Breast epithelium (tissue), 4 donors: ENCODE results near the gene NPHP4. TPM values are rescaled to one million over a fixed set of nuclear protein-coding genes. Genes with fewer than 3 reads are reported as not detected.

Experiments used
- DNase-seq, 2 donors: peaks; one replicate each; pipeline ENCODE4 v3.0.0-alpha.2; 2019; ENCODE audit warnings: low spot score in 2 of 2
- H3K27ac ChIP-seq, 2 donors: fragments of 200-600 bp; sonication (generic) in 1 of 2; one replicate each; pipeline ENCODE4 v1.5.1; 2016 to 2019; ENCODE audit warnings: mild to moderate bottlenecking in 1 of 2
- H3K27me3 ChIP-seq, 2 donors: fragments of 200-600 bp; sonication (generic) in 1 of 2; one replicate each; pipeline versions ENCODE4 v1.5.1 to v1.6.0; 2017 to 2019; ENCODE audit warnings: control low read depth in 1 of 2, mild to moderate bottlenecking in 1 of 2
- H3K36me3 ChIP-seq: fragments of 200-600 bp; one replicate; pipeline ENCODE4 v1.5.1; 2019
- H3K4me1 ChIP-seq, 2 donors: fragments of 200-600 bp; sonication (generic); one replicate each; pipeline ENCODE4 v1.5.1; 2016 to 2019; ENCODE audit warnings: control low read depth in 1 of 2
- H3K4me3 ChIP-seq, 3 donors: fragments of 200-600 bp; sonication (generic); 1 replicate in 2 of 3; 2 replicates in 1 of 3; pipeline ENCODE4 v1.5.1; 2016 to 2019; ENCODE audit warnings: mild to moderate bottlenecking in 3 of 3, moderate library complexity in 2 of 3
- H3K9me3 ChIP-seq, 2 donors: fragments of 200-600 bp; sonication (generic) in 1 of 2; one replicate each; pipeline ENCODE4 v1.5.1; 2016 to 2019; ENCODE audit warnings: control low read depth in 1 of 2
- POLR2A ChIP-seq: fragments of 450-650 bp; IDR thresholded peaks from one replicate; pipeline ENCODE4 v1.6.1; 2016; ENCODE audit warnings: antibody characterized with exemption, mild to moderate bottlenecking, moderate library complexity
- POLR2AphosphoS5 ChIP-seq, 3 donors: sonication (generic); formaldehyde crosslinking; IDR thresholded peaks; one replicate each; pipeline ENCODE4 v1.6.1; 2017; ENCODE audit warnings: antibody characterized with exemption in 3 of 3
- intact Hi-C: fragments of 100-400 bp; cut with DNase I; formaldehyde crosslinking; loops from one replicate; pipeline ENCODE4 v1.15.1; 2023; ENCODE audit warnings: low total_unique reads
- total RNA-seq, 3 donors: library from RNA; depleted of rRNA; stranded (reverse); fragments of >200 nt; gene quantifications; one replicate each; pipeline ENCODE4 v1.1.0, GENCODE V29; 2016
- TF ChIP-seq, protein P1 (sequence below), 3 donors: fragments of 450-650 bp; IDR thresholded peaks; one replicate each; pipeline ENCODE4 v1.5.1; 2016 to 2017; ENCODE audit warnings: antibody characterized with exemption in 3 of 3, mild to moderate bottlenecking in 3 of 3, moderate library complexity in 3 of 3

Gene NPHP4
- total RNA-seq, 3 donors from 2014 or later = 7.0 to 18.7 (median 18.1) TPM

DNA sequence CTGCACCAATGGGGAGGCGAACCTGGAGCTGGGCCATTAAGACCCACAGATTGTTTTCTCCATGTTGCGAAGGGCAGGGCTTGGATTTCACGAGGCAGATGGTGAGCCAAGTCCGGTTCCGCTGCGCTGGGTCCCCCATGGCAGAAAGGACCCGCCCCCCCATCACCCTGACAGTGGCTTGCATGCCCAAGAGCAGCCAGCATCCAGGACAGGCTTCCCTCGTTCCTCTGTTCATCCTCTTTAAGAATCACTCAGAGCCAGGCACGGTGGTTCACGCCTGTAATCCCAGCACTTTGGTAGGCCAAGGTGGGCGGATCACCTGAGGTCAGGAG is 15.8 kb upstream of the NPHP4 start:
- intact Hi-C loops = no loop called here
- Histone ChIP-seq H3K4me3 (no peak overlapping the region), H3K4me1 (no peaks in the 10 kb centered on the region), H3K27ac (no peak overlapping the region), H3K27me3 (no peaks in the 10 kb centered on the region), H3K9me3 (no peaks in the 10 kb centered on the region), H3K36me3 (no peaks in the 10 kb centered on the region)
- DNase-seq = no peak
- TF ChIP-seq POLR2AphosphoS5 (IDR thresholded peaks at IDR 0.05) (no peak), POLR2A (no peak)

DNA sequence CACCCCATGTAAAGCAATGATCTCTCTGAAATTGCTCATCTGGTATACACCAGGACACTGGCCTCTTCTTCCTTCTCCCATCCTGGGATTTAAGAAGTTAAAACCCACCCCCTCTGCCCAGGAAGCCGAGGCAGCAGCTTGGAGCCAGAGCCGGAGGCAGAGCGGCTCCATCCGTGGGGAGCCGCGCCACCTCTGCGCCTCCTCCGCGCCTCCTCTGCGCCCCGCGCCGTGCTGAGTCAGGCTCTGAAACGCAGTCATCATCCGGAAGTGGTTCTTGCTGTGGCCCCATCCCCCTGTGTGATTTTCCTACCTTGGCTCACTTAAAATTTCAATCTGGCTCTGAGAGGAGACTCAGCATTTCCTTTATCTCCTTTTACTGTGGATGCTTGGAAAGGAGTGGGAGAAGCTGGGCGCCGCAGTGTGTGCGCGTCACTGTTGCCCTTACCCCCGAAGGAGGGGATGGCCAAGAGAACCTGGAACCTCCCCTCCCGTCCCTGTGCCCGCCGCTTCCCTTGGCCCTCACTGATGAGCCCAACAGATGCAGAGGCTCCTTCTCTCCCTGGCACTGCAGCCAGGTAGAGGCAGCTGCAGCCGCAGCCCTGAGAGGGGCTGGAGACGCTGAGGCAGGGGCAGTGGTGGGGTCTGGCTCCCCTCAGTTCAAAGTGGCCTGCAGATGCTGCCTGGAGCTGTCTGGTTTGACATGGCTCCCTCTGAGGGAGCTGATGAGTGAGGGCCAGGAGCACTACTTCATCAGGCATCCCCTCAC is 15.3 kb upstream of the NPHP4 start:
- H3K4me1 ChIP-seq = no peaks in the 10 kb centered on the region
- H3K9me3 ChIP-seq = no peaks in the 10 kb centered on the region
- H3K4me3 ChIP-seq = no peak overlapping the region
- intact Hi-C loops = no loop called here
- no peaks in the 10 kb centered on the region for H3K27me3 ChIP-seq
- no peaks in the 10 kb centered on the region for H3K36me3 ChIP-seq
- no peak overlapping the region for H3K27ac ChIP-seq
- no peak for DNase-seq
- TF ChIP-seq POLR2AphosphoS5 (IDR thresholded peaks at IDR 0.05) = no peak
- TF ChIP-seq, protein P1, sequence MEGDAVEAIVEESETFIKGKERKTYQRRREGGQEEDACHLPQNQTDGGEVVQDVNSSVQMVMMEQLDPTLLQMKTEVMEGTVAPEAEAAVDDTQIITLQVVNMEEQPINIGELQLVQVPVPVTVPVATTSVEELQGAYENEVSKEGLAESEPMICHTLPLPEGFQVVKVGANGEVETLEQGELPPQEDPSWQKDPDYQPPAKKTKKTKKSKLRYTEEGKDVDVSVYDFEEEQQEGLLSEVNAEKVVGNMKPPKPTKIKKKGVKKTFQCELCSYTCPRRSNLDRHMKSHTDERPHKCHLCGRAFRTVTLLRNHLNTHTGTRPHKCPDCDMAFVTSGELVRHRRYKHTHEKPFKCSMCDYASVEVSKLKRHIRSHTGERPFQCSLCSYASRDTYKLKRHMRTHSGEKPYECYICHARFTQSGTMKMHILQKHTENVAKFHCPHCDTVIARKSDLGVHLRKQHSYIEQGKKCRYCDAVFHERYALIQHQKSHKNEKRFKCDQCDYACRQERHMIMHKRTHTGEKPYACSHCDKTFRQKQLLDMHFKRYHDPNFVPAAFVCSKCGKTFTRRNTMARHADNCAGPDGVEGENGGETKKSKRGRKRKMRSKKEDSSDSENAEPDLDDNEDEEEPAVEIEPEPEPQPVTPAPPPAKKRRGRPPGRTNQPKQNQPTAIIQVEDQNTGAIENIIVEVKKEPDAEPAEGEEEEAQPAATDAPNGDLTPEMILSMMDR (IDR thresholded peaks at IDR 0.05) = no peak
- TF ChIP-seq POLR2A = no peak

GRCh38 chr1:6006882-6007281 is 14.7 kb upstream of the NPHP4 start:
- H3K27ac ChIP-seq = no peak overlapping the region
- no peak for DNase-seq
- H3K9me3 ChIP-seq = no peaks in the 10 kb centered on the region
- TF ChIP-seq, protein P1 (IDR thresholded peaks at IDR 0.05) = no peak
- TF ChIP-seq POLR2A = no peak
- no peak for TF ChIP-seq POLR2AphosphoS5 (IDR thresholded peaks at IDR 0.05)
- no peaks in the 10 kb centered on the region for H3K4me1 ChIP-seq
- H3K27me3 ChIP-seq = no peaks in the 10 kb centered on the region
- intact Hi-C loops = no loop called here
- no peak overlapping the region for H3K4me3 ChIP-seq
- H3K36me3 ChIP-seq = no peaks in the 10 kb centered on the region

DNA sequence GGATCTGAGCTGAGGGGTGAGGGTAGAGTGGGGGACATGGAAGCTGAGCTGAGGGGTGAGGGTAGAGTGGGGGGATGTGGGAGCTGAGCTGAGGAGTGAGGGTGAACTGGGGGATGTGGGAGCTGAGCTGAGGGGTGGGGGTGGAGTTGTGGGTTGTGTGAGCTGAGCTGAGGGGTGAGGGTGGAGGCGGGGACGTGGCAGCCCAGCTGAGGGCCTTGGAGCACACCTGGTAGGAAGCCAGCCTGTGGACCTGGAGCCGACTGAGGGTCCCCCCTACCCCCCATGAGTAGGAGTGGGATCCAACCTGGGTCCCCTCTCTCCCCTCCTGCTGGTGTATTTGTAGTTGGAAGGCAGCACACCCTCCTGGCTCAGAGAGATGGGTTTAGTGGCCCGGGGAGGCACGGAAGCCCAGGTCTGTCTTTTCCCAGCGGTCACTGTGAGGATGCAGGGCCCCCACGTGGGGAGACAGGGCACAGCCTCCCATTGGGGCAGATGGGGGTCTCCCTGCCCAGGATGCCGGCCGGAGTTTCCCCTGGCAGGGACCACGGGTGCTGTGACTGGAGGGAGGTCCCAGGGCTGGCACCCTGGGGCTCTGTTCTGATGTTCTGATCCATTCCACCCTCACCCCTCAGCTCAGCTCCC is 13.2 kb upstream of the NPHP4 start:
- Histone ChIP-seq H3K9me3 (no peaks in the 10 kb centered on the region), H3K4me3 (no peak overlapping the region), H3K27ac (no peak overlapping the region), H3K27me3 (no peaks in the 10 kb centered on the region), H3K36me3 (no peaks in the 10 kb centered on the region), H3K4me1 (no peaks in the 10 kb centered on the region)
- peak in 1 of 2 donors; percentile 40 for DNase-seq
- TF ChIP-seq, protein P1 (IDR thresholded peaks at IDR 0.05) = no peak
- TF ChIP-seq POLR2A (no peak), POLR2AphosphoS5 (IDR thresholded peaks at IDR 0.05) (no peak)
- intact Hi-C loops = no loop called here

- intact Hi-C loops = no loop called here
- Histone ChIP-seq H3K27me3 (no peaks in the 10 kb centered on the region), H3K4me3 (no peak overlapping the region), H3K4me1 (no peaks in the 10 kb centered on the region), H3K9me3 (no peaks in the 10 kb centered on the region), H3K27ac (no peak overlapping the region), H3K36me3 (no peaks in the 10 kb centered on the region)
- DNase-seq = peak in 1 of 2 donors; percentile 33
- TF ChIP-seq, protein P1 (IDR thresholded peaks at IDR 0.05) = no peak
- TF ChIP-seq POLR2A = no peak
- TF ChIP-seq POLR2AphosphoS5 (IDR thresholded peaks at IDR 0.05) = no peak
These were observed 12.3 kb upstream of the NPHP4 start for GRCh38 chr1:6004412-6005123.
